AG04450 (cell line): ENCODE measurements around the gene SLC39A2. TPM values are rescaled to one million over a fixed set of nuclear protein-coding genes. Genes with fewer than 3 reads are reported as not detected.

Experiments
- CTCF ChIA-PET: fragments of 300-600, 350-600 bp; formaldehyde crosslinking; extraction: SDS; loops from one replicate; lab custom pipeline; 2022; ENCODE audit warnings: antibody characterized with exemption, inconsistent platforms; lab: Charles Lee
- POLR2A ChIA-PET: fragments of 350-600 bp; formaldehyde crosslinking; extraction: SDS; loops from one replicate; lab custom pipeline; 2021; ENCODE audit warnings: antibody characterized with exemption, inconsistent platforms; lab: Yijun Ruan, JAX
- DNase-seq: peaks from one replicate; pipeline ENCODE4 v3.0.0-alpha.2; 2011; ENCODE audit warnings: low read depth, low spot score
- H3K27ac ChIP-seq: one replicate; pipeline ENCODE4 v1.5.1; 2012; ENCODE audit warnings: low read depth, low read length, control low read depth
- H3K27me3 ChIP-seq: one replicate; pipeline ENCODE4 v1.6.0; 2012; ENCODE audit warnings: low read length; ENCODE audit not compliant: control insufficient read depth, insufficient read depth
- H3K4me3 ChIP-seq: 2 replicates; pipeline ENCODE4 v1.5.1; 2011; ENCODE audit warnings: mild to moderate bottlenecking, low read depth, low read length, control low read depth
- H3K9me3 ChIP-seq: 2 replicates; pipeline ENCODE4 v1.5.1; 2012; ENCODE audit warnings: low read length; ENCODE audit not compliant: control insufficient read depth, insufficient read depth
- CTCF ChIP-seq: IDR thresholded peaks from 2 replicates; pipeline ENCODE4 v1.5.1; 2011; ENCODE audit warnings: low read depth, low read length, control low read depth, inconsistent platforms
- polyA plus RNA-seq: library from polyadenylated mRNA; depleted of rRNA; stranded (reverse); fragments of >200 nt; gene quantifications from 2 replicates; pipeline ENCODE4 v1.2.3, GENCODE V29; 2011; rRNA removed
- small RNA-seq: library from RNA; depleted of rRNA; stranded (forward); fragments of <200 nt; gene quantifications from one replicate; pipeline ENCODE3, GENCODE V24; 2012; ENCODE audit warnings: low read depth; ENCODE audit not compliant: insufficient read length

SLC39A2 gene
- polyA plus RNA-seq, 1 experiment = 0.06 TPM

DNA sequence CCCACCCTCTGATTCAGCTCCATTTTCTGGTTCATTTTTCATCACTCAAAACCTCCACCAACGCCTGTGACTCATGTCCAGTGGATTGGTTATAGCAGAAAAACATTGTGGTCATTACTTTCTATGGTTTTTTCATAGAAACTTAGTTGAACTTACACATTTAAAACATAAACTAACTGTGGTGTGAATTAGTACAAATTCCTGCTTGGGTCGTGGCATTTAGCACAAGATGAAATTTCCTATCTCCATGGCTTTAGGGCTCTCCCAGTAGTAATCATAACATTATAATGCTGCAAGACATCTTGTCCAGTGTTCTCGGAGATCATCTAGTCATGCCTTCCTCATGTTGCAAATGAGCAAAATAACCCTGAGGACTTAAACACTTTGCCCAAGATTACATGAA lies 50.2 kb downstream of the SLC39A2 start:
- ChIA-PET CTCF (interaction anchor here (2.6 to 4.0 kb wide), 3 partner anchors 34 to 55 kb away, joined by 11 to 42 read pairs (median 16); no protein-coding TSS in a partner anchor), POLR2A (interaction anchor here (1.8 kb wide), 1 partner anchor 22 kb away, joined by 16 read pairs; no protein-coding TSS in a partner anchor)
- H3K27me3 ChIP-seq = peaks cover 10% of the 10 kb centered on the region
- TF ChIP-seq CTCF = no peak
- no peak overlapping the region for H3K27ac ChIP-seq
- no peak overlapping the region for H3K4me3 ChIP-seq
- no peaks in the 10 kb centered on the region for H3K9me3 ChIP-seq
- DNase-seq = no peak

- DNase-seq = no peak
- ChIA-PET CTCF (interaction anchor here (1.6 to 2.5 kb wide), 2 partner anchors 36 to 80 kb away, joined by 3 to 13 read pairs; no protein-coding TSS in a partner anchor), POLR2A (no interaction called here)
- Histone ChIP-seq H3K9me3 (no peaks in the 10 kb centered on the region), H3K4me3 (no peak overlapping the region), H3K27me3 (peaks cover 7% of the 10 kb centered on the region), H3K27ac (no peak overlapping the region)
- no peak for TF ChIP-seq CTCF
These were observed 51.5 kb downstream of the SLC39A2 start for GRCh38 chr14:21050597-21050996.

Small RNA genes lying within 50 kb of the gene (small RNA-seq; reads per million reads assigned to genes)
- gene RN7SL189P = not detected

Other genes starting within 250 kb of the SLC39A2 start
- gene EDDM3B, start 230.9 kb upstream of the SLC39A2 start, polyA plus RNA-seq = not detected in 2 replicates
- not detected in 2 replicates for gene RNASE6, start 218.0 kb upstream of the SLC39A2 start, polyA plus RNA-seq
- gene RNASE1, start 196.4 kb upstream of the SLC39A2 start, polyA plus RNA-seq = not detected in 2 replicates
- gene RNASE3, start 107.9 kb upstream of the SLC39A2 start, polyA plus RNA-seq = not detected in 2 replicates
- not detected in 2 replicates for gene RNASE2, start 43.8 kb upstream of the SLC39A2 start, polyA plus RNA-seq
- gene METTL17, start 9.3 kb upstream of the SLC39A2 start, polyA plus RNA-seq = 55.3 and 62.7 TPM in 2 replicates
- gene NDRG2, start 25.8 kb downstream of the SLC39A2 start, polyA plus RNA-seq = 0.66 and 1.0 TPM in 2 replicates
- not detected in 2 replicates for gene TPPP2, start 30.9 kb downstream of the SLC39A2 start, polyA plus RNA-seq
- gene RNASE13, start 35.5 kb downstream of the SLC39A2 start, polyA plus RNA-seq = not detected in 2 replicates
- not detected in 2 replicates for gene RNASE7, start 43.1 kb downstream of the SLC39A2 start, polyA plus RNA-seq
- gene RNASE8, start 58.5 kb downstream of the SLC39A2 start, polyA plus RNA-seq = not detected in 2 replicates
- gene ARHGEF40, start 71.0 kb downstream of the SLC39A2 start, polyA plus RNA-seq = 40.7 and 52.2 TPM in 2 replicates
- 3.9 and 4.8 TPM in 2 replicates for gene ZNF219, start 99.4 kb downstream of the SLC39A2 start, polyA plus RNA-seq
- 0.21 TPM in 2 replicates for gene TMEM253, start 101.8 kb downstream of the SLC39A2 start, polyA plus RNA-seq
- not detected in 2 replicates for gene OR5AU1, start 156.8 kb downstream of the SLC39A2 start, polyA plus RNA-seq